ENCODE data around the gene OPRD1.

Gene OPRD1

GRCh38 chr1:28885977-28886730 is 74.2 kb downstream of the OPRD1 start:
- no peak for DNase-seq

GRCh38 chr1:28886731-28887418 is 74.9 kb downstream of the OPRD1 start:
- DNase-seq, result peak; percentile 91

GRCh38 chr1:28887419-28887834 is 75.5 kb downstream of the OPRD1 start:
- peak; percentile 67 for DNase-seq

GRCh38 chr1:28887835-28888682 is 76.1 kb downstream of the OPRD1 start:
- no peak for DNase-seq

GRCh38 chr1:28888915-28889314 is 76.9 kb downstream of the OPRD1 start:
- no peak for DNase-seq

GRCh38 chr1:28889357-28889756 is 77.4 kb downstream of the OPRD1 start:
- DNase-seq, result no peak

- DNase-seq, result no peak
Observed at GRCh38 chr1:28890435-28890834, 78.5 kb downstream of the OPRD1 start.

- no peak for DNase-seq
Observed at GRCh38 chr1:28890836-28891235, 78.9 kb downstream of the OPRD1 start.

GRCh38 chr1:28891256-28891655 is 79.3 kb downstream of the OPRD1 start:
- DNase-seq, result no peak

GRCh38 chr1:28893403-28894102 is 81.6 kb downstream of the OPRD1 start:
- DNase-seq, result no peak

- no peak for DNase-seq
Observed at GRCh38 chr1:28894785-28895184, 82.8 kb downstream of the OPRD1 start.

- DNase-seq, result no peak
Observed at GRCh38 chr1:28895896-28896608, 84.1 kb downstream of the OPRD1 start.

GRCh38 chr1:28896609-28896986 is 84.6 kb downstream of the OPRD1 start:
- no peak for DNase-seq

- DNase-seq, result no peak
Observed at GRCh38 chr1:28897789-28898188, 85.8 kb downstream of the OPRD1 start.

GRCh38 chr1:28898405-28898881 is 86.5 kb downstream of the OPRD1 start:
- no peak for DNase-seq

GRCh38 chr1:28899267-28899666 is 87.3 kb downstream of the OPRD1 start:
- no peak for DNase-seq

GRCh38 chr1:28900562-28900961 is 88.6 kb downstream of the OPRD1 start:
- DNase-seq, result no peak

- DNase-seq, result no peak
Observed at GRCh38 chr1:28902738-28903137, 90.8 kb downstream of the OPRD1 start.

- DNase-seq, result no peak
Observed at GRCh38 chr1:28905921-28906666, 94.1 kb downstream of the OPRD1 start.

- no peak for DNase-seq
Observed at GRCh38 chr1:28909198-28909597, 97.2 kb downstream of the OPRD1 start.
